HCT116 (cell line): ENCODE results near the gene ARID3A. TPM values are rescaled to one million over a fixed set of nuclear protein-coding genes. Genes with fewer than 3 reads are reported as not detected.

Experiments used
- ATAC-seq: fragments of 200-7000 bp; cut with Tn5 transposase; 2 replicates; pipeline ENCODE4 v1.9.1; 2020; ENCODE audit warnings: mild to moderate bottlenecking, moderate library complexity
- BruUV-seq: library from RNA; stranded (reverse); fragments of 400-500 nt; replicated peaks from 2 replicates; lab custom pipeline; 2021; lab: Mats Ljungman, UMichigan
- CTCF ChIA-PET: fragments of 300-600 bp; sonication (Branson Sonifier 250); formaldehyde crosslinking; loops from one replicate; lab custom pipeline; 2021; ENCODE audit warnings: antibody characterized with exemption; lab: Charles Lee
- POLR2A ChIA-PET: fragments of 300-600, 350-600 bp; sonication (Branson Sonifier 250); formaldehyde crosslinking; loops from one replicate; lab custom pipeline; 2021; ENCODE audit warnings: antibody characterized with exemption; lab: Charles Lee
- RAD21 ChIA-PET, 2 experiments: fragments of 300-600 bp; sonication (Branson Sonifier 250); formaldehyde crosslinking; loops; one replicate each; lab custom pipeline; 2023; ENCODE audit warnings: low total read pairs in 2 of 2; ENCODE audit not compliant: uncharacterized antibody in 2 of 2, unreplicated experiment in 2 of 2, low non-redundant PET in 1 of 2; lab: Charles Lee
- DNase-seq: peaks from one replicate; pipeline ENCODE4 v3.0.0-alpha.2; 2010; ENCODE audit warnings: low read depth, low spot score
- H2AFZ ChIP-seq: fragments of 200-600 bp; shearing (Covaris generic), sonication (generic); 2 replicates; pipeline ENCODE4 v1.6.1; 2017; ENCODE audit warnings: low read depth, mixed run types, mixed read lengths, antibody characterized with exemption, low read length; ENCODE audit not compliant: poor library complexity, severe bottlenecking
- H3K27ac ChIP-seq: 2 replicates; pipeline ENCODE4 v1.5.1; 2012; ENCODE audit warnings: low read depth, low read length
- H3K27me3 ChIP-seq: fragments of 200-600 bp; sonication (generic); 2 replicates; pipeline ENCODE4 v1.6.1; 2016; ENCODE audit warnings: mixed run types, low read length, mixed read lengths; ENCODE audit not compliant: insufficient read depth
- H3K36me3 ChIP-seq, 2 experiments: fragments of 200-500 bp in 1 of 2; fragments of 200-600 bp in 1 of 2; sonication (Bioruptor generic) in 1 of 2; sonication (generic) in 1 of 2; 2 replicates each; pipeline versions ENCODE4 v1.5.1 to v1.6.1; 2014 to 2016; ENCODE audit warnings: low read length in 2 of 2, inconsistent platforms in 1 of 2, mixed read lengths in 1 of 2, mixed run types in 1 of 2; ENCODE audit not compliant: insufficient read depth in 2 of 2, control insufficient read depth in 1 of 2
- H3K4me1 ChIP-seq, 2 experiments: fragments of 200-600 bp in 1 of 2; sonication (generic) in 1 of 2; 2 replicates each; pipeline versions ENCODE4 v1.5.1 to v1.6.1; 2012 to 2017; ENCODE audit warnings: low read length in 2 of 2, inconsistent platforms in 1 of 2, mild to moderate bottlenecking in 1 of 2, mixed read lengths in 1 of 2, mixed run types in 1 of 2, moderate library complexity in 1 of 2; ENCODE audit not compliant: insufficient read depth in 2 of 2, control insufficient read depth in 1 of 2
- H3K4me2 ChIP-seq: fragments of 200-600 bp; sonication (generic); 2 replicates; pipeline ENCODE4 v1.6.1; 2017; ENCODE audit warnings: mixed run types, low read length, mixed read lengths
- H3K4me3 ChIP-seq, 2 experiments: fragments of 200-600 bp in 1 of 2; sonication (generic) in 1 of 2; replicated peaks in 1 of 2; 2 replicates each; pipeline ENCODE4 v1.5.1; 2011 to 2016; ENCODE audit warnings: low read length in 2 of 2, control low read depth in 1 of 2, low read depth in 1 of 2, mild to moderate bottlenecking in 1 of 2, mixed read lengths in 1 of 2, mixed run types in 1 of 2
- H3K79me2 ChIP-seq: fragments of 200-600 bp; sonication (generic); 2 replicates; pipeline ENCODE4 v1.6.1; 2017; ENCODE audit warnings: mild to moderate bottlenecking, mixed run types, low read length, moderate library complexity, mixed read lengths; ENCODE audit not compliant: insufficient read depth
- H3K9ac ChIP-seq: fragments of 200-600 bp; sonication (generic); 2 replicates; pipeline ENCODE4 v1.6.1; 2016; ENCODE audit warnings: low read length, mixed read lengths
- H3K9me2 ChIP-seq: fragments of 200-600 bp; sonication (generic), shearing (Covaris generic); 2 replicates; pipeline ENCODE4 v1.6.1; 2017; ENCODE audit warnings: mixed run types, mild to moderate bottlenecking, moderate library complexity; ENCODE audit not compliant: insufficient read depth
- H3K9me3 ChIP-seq, 2 experiments: fragments of 200-500 bp in 1 of 2; fragments of 200-600 bp in 1 of 2; sonication (Bioruptor generic) in 1 of 2; sonication (generic) in 1 of 2; 2 replicates each; pipeline ENCODE4 v1.6.1; 2014 to 2017; ENCODE audit warnings: low read length in 2 of 2, mixed read lengths in 2 of 2, inconsistent platforms in 1 of 2, low read depth in 1 of 2, mild to moderate bottlenecking in 1 of 2, mixed run types in 1 of 2, moderate library complexity in 1 of 2; ENCODE audit not compliant: control insufficient read depth in 1 of 2, insufficient read depth in 1 of 2
- H4K20me1 ChIP-seq: fragments of 200-600 bp; sonication (generic), shearing (Covaris generic); 2 replicates; pipeline ENCODE4 v1.6.1; 2017; ENCODE audit warnings: mixed run types, mild to moderate bottlenecking, moderate library complexity; ENCODE audit not compliant: insufficient read depth
- ATF3 ChIP-seq: IDR thresholded peaks from 2 replicates; pipeline ENCODE4 v1.6.1; 2012
- CBX3 ChIP-seq: IDR thresholded peaks from 2 replicates; pipeline ENCODE4 v1.6.1; 2012; ENCODE audit warnings: low read depth
- EGR1 ChIP-seq: IDR thresholded peaks from 2 replicates; pipeline ENCODE4 v1.6.1; 2012; ENCODE audit warnings: low read depth
- ELF1 ChIP-seq: IDR thresholded peaks from 2 replicates; pipeline ENCODE4 v1.6.1; 2012; ENCODE audit warnings: low read depth, borderline replicate concordance
- EZH2 ChIP-seq: fragments of 200-600 bp; sonication (generic); IDR thresholded peaks from 2 replicates; pipeline ENCODE4 v1.6.1; 2017; ENCODE audit warnings: antibody characterized with exemption, mixed run types
- EZH2phosphoT487 ChIP-seq: fragments of 200-600 bp; IDR thresholded peaks from 2 replicates; pipeline ENCODE4 v1.6.1; 2018; ENCODE audit warnings: antibody characterized with exemption, borderline replicate concordance
- POLR2AphosphoS5 ChIP-seq: IDR thresholded peaks from 2 replicates; pipeline ENCODE4 v1.6.1; 2011; ENCODE audit warnings: mild to moderate bottlenecking, low read depth, low read length, moderate library complexity
- RAD21 ChIP-seq: IDR thresholded peaks from 2 replicates; pipeline ENCODE4 v1.6.1; 2012; ENCODE audit warnings: low read depth, mild to moderate bottlenecking
- REST ChIP-seq: IDR thresholded peaks from 2 replicates; pipeline ENCODE4 v1.6.1; 2012; ENCODE audit warnings: low read depth
- SP1 ChIP-seq: IDR thresholded peaks from 2 replicates; pipeline ENCODE4 v1.6.1; 2012; ENCODE audit warnings: low read depth
- SRF ChIP-seq: IDR thresholded peaks from 2 replicates; pipeline ENCODE4 v1.6.1; 2012; ENCODE audit warnings: low read depth
- TCF7L2 ChIP-seq: IDR thresholded peaks from 2 replicates; pipeline ENCODE4 v1.7.0; 2011; ENCODE audit warnings: borderline replicate concordance, inconsistent platforms; ENCODE audit not compliant: insufficient read depth, insufficient read length; ENCODE audit errors: extremely low read depth
- ZFX ChIP-seq: fragments of 450-650 bp; IDR thresholded peaks from 2 replicates; pipeline ENCODE4 v1.6.1; 2017
- ZNF274 ChIP-seq: fragments of 200-500 bp; sonication (Bioruptor generic); IDR thresholded peaks from 2 replicates; pipeline ENCODE4 v1.6.1; 2014; ENCODE audit warnings: mild to moderate bottlenecking, low read depth, low read length, inconsistent platforms
- intact Hi-C: fragments of 100-400 bp; cut with micrococcal nuclease; formaldehyde crosslinking; loops from 2 replicates; pipeline ENCODE4 v1.10.0; 2022
- total RNA-seq: library from RNA; stranded (reverse); gene quantifications from one replicate; pipeline ENCODE4 v1.2.1, GENCODE V29; 2021; ENCODE audit not compliant: unreplicated experiment
- TF ChIP-seq, protein P1 (sequence below): IDR thresholded peaks from 2 replicates; pipeline ENCODE4 v1.6.1; 2012

Gene ARID3A
- total RNA-seq, 1 experiment from 2014 or later: 21.8 TPM

DNA sequence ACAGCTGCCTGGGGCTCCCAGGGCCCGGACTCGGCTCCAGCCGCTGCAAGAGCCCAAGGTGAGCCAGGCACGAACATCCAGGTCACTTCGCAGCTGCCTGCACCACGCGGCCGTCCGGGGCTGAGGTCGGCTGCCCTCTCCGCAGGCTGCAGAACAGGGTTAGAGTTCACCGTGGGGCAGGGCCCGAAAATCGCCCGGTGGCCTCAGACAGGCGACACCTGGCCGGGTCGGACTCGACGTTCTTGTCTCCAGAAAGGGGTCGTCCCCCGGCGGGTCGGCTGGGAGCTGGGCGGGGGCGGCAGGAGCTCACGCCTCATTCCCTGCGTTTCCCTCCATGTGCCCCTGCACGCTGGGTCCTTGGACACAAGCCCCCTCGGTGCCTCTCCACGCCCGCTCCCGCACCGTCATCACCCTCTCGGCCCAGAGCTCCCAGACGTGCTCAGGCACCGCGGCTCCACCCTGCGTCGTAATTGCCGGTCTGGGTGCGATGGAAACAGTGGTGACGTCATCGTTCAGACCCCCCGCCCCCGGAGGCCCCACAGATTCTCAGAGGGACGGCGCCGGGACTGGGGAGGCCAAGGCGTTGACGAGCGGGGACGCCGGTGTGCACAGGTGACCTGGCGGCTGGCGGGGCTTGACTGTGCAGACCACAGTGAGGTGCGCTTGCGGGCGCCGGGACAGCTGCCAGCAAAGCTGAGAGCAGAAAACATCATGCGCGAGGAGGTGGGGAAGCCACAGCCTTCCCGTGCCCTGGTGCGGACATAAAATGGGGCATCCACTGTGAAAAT, 70.4 kb downstream of the ARID3A start:
- ChIA-PET RAD21 (no interaction called here), POLR2A (no interaction called here), CTCF (no interaction called here)
- Histone ChIP-seq H4K20me1 (peaks cover 6% of the 10 kb centered on the region; the same call in 1 of the 2 replicates), H3K4me2 (peak overlapping the region; percentile 77), H3K9me2 (no peaks in the 10 kb centered on the region), H3K9ac (peak overlapping the region; percentile 41), H3K36me3 (peaks cover 0 to 24% of the 10 kb centered on the region in 2 experiments; a peak in 2 of 4 replicates), H2AFZ (no peak overlapping the region), H3K27ac (peak overlapping the region; percentile 8; the same call in 1 of the 2 replicates), H3K4me1 (peaks cover 7 to 27% of the 10 kb centered on the region in 2 experiments), H3K79me2 (no peaks in the 10 kb centered on the region; the same call in 1 of the 2 replicates), H3K9me3 (no peaks in the 10 kb centered on the region), H3K27me3 (no peaks in the 10 kb centered on the region), H3K4me3 (peak overlapping the region; percentile 3 to 38; a peak in 2 of 4 replicates)
- intact Hi-C loops: no loop called here
- TF ChIP-seq POLR2AphosphoS5 (0 out of 2 replicates have a peak, but pooled peaks have one; percentile 16), TCF7L2 (peak; percentile 12), ELF1 (no peak), SRF (no peak)
- no peak for DNase-seq
- TSS peak; percentile 24 for BruUV-seq
- peak; percentile 49 for ATAC-seq

DNA sequence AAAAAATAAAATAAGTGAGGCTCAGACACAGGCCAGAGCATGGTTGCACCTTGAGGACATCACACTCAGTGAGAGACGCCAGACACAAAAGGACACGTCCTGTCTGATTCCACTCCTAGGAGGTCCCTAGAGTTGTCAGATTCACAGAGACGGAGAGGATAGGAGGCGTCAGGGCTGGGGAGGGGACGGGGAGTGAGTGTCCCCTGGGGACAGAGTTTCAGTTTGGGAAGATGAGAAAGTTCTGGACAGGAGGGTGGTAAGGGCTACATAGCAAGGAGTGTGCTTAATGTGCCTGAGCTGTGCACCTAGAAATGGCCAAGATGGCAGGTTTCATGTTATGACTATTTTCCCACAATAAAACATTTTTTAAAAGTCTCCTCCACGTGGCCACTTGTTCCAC, 72.2 kb downstream of the ARID3A start:
- H3K4me2 ChIP-seq: no peak overlapping the region
- DNase-seq (no peak), ATAC-seq (no peak)
- BruUV-seq: no TSS peak
- no peak overlapping the region for H3K27ac ChIP-seq
- POLR2A ChIA-PET: no interaction called here
- no peaks in the 10 kb centered on the region for H3K9me2 ChIP-seq
- no peak overlapping the region for H3K4me3 ChIP-seq
- H3K36me3 ChIP-seq: peaks cover 0 to 12% of the 10 kb centered on the region in 2 experiments; a peak in 2 of 4 replicates
- no peaks in the 10 kb centered on the region for H3K9me3 ChIP-seq
- intact Hi-C loops: no loop called here
- CTCF ChIA-PET: no interaction called here
- H4K20me1 ChIP-seq: no peaks in the 10 kb centered on the region
- no peaks in the 10 kb centered on the region for H3K27me3 ChIP-seq
- no peak overlapping the region for H3K9ac ChIP-seq
- no peak for TF ChIP-seq ATF3
- TF ChIP-seq EZH2: no peak
- TF ChIP-seq REST: no peak
- no peak for TF ChIP-seq CBX3
- TF ChIP-seq SP1: no peak
- TF ChIP-seq, protein P1, sequence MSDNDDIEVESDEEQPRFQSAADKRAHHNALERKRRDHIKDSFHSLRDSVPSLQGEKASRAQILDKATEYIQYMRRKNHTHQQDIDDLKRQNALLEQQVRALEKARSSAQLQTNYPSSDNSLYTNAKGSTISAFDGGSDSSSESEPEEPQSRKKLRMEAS: no peak
- TF ChIP-seq EGR1: no peak
- no peak for TF ChIP-seq SRF
- TF ChIP-seq RAD21: no peak
- no peak for TF ChIP-seq ZFX
- TF ChIP-seq EZH2phosphoT487: no peak
- no peak for TF ChIP-seq ZNF274
- no peak overlapping the region for H2AFZ ChIP-seq
- H3K79me2 ChIP-seq: no peaks in the 10 kb centered on the region
- RAD21 ChIA-PET: no interaction called here
- peaks cover 10 to 30% of the 10 kb centered on the region in 2 experiments for H3K4me1 ChIP-seq
